ENCODE measurements around the gene BCL7C. TPM values are rescaled to one million over a fixed set of nuclear protein-coding genes. Genes with fewer than 3 reads are reported as not detected.
A peak's percentile ranks its signal among the peaks of the same experiment; 100 is the strongest.
"Not testable (repeated sequence)": the region's sequence is repeated elsewhere in the genome, so short reads cannot be mapped to it uniquely, and the experiment has no call there.

The BCL7C gene
- total RNA-seq: 37.8 TPM

DNA sequence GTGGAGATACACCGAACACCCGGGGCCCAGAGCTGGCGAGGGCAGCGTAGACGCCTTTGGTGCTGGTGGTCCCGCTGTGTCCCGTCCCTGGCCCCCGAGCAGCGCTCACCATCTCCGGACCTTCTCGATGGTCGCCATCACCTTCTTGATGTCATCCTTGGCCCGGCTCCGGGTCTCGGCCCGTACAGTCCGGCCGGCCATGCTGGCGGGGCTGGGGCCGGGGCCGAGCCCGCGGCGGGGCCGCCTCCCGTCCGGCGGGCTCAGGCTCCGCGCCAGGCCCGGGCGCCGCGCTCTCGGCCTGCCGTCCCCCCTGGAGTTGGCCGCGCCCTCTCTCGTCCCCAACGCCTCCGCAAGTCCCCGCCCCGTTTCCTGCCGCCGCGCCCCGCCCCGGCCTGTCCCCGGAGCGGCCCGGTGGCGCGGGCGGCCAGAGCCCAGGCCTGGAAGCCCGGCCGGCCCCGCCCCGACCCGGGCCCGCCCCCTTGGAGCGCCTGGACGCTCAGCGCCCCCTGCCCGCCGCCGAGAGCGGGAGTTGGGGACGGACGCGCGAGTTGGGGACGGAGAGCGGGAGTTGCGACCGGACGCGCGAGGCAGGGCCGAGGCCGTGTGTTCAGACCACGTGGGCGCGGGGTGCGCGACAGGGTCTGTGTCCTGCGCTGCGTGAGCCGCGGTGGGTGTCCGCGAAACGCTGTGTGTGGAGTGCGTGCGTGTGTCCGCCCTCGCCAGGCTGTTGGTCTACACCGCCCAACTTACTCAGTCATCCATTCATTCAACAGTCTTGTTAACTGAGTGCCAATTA lies at the start of gene BCL7C:
Gene BCL7C, minus strand, starts transcription at position 334 of the 796 bp plus-strand sequence. Its CDS starts 133 bp downstream, at position 201.
- DNase-seq (ENCODE audit: low spot score): peak; percentile 90

DNA sequence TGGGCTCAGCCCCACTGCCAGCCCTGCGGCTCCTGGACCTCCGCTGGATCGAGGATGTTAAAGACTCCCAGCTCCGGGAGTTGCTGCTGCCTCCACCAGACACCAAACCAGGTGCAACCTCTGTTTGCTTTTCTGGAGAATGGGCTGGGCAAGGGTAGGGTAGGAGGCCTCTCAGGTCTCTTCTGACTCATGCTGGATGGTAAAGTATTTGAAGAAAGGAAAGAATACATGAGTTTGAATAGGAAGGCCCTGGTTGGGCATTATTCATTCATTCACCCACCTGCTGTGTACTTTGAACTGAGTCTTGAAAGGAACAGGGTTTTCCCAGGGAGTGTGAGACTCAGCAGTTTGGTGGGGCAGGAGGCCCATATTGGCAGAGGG lies 48.5 kb upstream of the BCL7C start:
- no peak for DNase-seq (ENCODE audit: low spot score)

DNA sequence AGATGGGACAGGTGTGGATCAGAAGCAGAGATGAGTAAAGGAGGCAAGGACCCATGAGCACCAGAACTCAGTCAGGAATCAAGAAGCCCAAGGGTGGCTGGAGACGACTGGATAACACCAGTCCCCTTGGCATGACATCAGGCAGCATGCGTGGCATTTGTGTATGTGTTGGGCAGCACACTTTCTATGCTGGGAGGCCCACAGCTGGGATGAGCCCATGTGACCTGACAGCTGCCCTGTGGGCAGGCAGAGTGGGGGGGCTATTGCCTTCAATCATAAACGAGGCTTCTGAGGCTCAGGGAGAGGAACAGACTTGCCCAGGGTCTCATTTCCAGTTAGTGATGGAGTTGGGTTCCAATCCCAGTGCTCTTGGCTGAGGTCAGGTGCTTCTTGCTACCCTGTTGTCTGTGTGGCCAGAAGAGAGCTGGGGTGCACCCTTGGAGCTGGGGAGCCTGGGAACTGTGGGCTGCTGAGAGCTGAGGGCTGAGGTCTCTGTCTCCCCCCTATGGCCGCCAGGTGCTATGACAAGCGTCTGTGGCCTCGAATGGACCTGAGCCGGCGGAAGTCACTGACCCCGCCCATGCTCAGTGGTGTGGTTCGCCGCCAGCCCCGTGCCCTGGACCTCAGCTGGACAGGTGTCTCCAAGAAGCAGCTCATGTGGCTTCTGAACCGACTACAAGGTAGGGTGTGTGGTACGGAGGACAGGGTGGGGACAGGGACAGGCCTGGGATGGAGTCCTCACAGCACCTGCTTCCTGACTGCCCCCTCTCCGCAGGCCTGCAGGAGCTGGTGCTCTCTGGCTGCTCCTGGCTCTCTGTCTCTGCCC lies 47.9 kb upstream of the BCL7C start:
- DNase-seq (ENCODE audit: low spot score): peak; percentile 77

DNA sequence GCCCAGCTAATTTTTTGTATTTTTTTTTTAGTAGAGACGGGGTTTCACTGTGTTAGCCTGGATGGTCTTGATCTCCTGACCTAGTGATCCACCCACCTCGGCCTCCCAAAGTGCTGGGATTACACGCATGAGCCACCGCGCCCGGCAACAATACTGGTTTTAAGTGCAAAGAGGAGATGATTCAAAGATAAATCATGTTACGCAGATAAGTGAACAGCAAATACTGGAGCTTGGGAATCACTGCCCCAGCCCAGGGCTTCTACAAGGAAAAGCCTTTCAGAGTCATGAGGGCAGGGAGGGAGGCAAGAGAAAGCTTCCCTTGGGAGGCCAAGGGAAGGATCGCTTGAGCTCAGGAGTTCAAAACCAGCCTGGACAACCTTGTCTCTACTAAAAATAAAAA lies 45.7 kb upstream of the BCL7C start:
- DNase-seq (ENCODE audit: low spot score): not testable (repeated sequence)

DNA sequence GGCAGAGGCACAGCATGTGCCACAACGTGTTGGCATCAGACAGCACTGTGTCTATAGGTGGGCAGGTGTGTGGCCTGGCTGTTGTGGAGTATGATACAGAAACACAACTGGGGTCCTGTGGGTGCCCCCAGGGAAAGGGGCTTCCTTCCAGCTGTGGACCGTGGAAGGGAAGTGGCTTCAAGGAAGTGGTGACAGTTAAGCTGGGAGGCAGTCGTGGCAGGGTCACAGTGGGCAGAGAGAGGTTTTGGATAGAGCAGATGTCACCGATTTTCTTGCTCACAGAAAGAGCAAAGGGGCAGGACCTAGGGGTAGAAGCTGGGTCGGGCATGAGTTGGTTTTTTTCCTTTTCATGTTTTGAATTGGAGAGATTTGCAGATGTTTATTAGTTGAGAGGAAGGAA lies 43.8 kb upstream of the BCL7C start:
- DNase-seq (ENCODE audit: low spot score): no peak

DNA sequence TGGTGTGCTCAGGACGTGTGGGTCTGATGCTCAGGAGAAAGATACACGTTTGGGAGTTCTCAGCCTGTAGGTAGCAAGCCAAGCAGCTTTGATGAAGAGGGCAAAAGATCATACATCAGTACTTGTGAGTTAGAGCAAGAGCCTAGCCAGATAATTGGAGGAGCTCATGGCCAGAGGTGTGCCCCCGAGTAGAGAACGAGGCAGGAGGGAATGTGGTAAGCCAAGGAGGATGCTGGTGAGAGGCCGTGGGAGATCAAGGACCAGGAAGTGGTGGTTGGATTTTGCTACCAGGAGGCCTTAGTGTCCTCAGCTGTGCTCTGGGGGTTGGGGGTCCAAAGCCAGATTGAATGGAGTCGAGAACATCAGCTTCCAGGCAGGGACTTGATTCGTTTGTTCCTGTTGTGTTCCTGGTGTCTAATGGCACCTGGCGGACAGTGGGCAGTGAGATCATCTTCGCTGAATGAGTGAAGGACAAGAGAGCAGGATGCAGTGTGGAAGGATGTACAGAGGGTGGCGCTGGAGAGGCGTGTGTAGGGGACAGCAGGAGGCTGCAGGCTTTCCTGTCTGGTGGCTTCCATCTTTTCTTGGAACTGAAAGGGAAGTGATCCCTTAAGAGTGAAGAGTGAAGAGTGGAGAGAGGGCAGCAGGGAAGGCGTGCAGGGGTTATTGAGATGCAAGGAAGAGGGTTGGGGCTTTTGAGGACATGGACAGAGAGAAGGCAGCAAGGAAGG lies 41.1 kb upstream of the BCL7C start:
- DNase-seq (ENCODE audit: low spot score): no peak

DNA sequence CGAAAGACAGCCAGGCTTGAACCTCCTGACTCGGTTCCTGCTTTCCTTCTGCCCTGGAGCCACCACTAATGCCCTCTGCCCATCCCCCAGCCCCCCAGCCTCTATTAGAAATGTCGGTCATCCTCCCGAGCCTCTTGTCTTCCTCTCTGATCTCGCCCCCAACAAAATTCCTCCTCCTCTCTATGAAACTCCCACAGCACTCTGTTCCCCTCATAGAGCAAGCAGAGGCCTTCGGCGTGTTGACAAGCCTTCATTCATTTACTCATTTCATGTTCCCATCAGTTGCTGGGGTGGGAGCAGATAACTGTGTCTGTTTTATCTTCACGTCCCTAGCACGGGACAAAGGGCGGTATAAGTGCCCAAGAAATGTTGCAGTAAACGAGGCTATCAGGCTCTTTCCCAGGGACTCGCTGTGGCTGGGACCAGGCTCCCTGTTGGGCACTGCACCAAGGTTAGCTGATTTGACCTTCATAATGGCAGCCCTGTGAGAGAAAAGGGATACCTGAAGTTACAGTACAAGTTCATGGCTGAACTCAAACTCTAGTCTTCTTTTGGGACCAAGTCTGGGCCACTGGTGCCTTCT lies 37.3 kb upstream of the BCL7C start:
- no peak for DNase-seq (ENCODE audit: low spot score)

DNA sequence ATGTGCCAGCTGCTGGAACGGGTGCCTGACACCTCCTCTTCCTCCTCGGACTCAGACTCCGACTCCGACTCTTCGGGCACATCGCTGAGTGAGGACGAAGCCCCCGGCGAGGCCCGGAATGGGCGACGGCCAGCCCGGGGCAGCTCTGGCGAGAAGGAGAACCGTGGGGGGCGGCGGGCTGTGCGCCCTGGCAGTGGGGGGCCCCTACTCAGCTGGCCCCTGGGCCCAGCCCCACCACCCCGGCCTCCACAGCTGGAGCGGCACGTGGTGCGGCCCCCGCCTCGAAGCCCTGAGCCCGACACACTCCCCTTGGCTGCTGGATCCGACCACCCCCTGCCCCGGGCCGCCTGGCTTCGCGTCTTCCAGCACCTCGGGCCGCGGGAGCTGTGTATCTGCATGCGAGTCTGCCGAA lies 36.3 kb upstream of the BCL7C start:
- no peak for DNase-seq (ENCODE audit: low spot score)

DNA sequence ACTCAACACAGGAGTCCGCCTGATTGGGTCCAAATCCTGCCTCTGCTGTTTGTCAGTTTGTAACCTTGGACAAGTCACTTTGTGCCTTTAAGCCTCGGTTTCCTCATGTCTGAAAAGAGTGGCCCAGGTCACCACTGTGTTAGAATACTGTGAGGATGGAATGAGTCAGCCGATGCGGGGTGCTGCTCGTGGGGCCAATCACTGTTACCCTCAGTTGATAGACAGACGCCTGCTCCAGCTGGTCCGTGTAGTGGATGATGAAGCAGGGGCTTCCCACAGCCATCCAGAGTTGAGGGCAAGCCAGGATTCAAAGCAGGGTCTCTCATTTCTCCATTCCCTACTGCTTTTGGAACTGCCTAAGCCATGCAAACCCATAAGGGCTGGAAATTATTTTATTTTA lies 35.3 kb upstream of the BCL7C start:
- DNase-seq (ENCODE audit: low spot score): no peak

DNA sequence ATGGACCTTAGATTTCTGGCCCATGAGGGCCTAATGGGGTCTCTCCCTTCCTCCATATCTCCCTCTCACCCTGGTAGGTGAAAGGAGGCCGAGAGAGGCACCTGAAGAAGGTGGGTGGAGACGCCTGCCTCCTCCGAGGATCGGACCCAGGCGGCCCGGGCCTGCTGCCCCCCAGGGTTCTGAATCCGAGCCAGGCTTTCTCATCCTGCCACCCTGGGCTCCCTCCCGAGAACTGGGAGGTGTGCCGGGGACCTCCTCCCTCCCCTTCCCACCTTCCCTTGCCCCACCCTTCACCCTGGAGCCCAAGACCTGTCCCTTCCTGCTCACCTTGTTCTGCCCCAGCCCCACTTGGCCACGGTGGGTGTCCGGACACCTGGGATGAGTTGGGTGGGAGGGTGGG lies 34.5 kb upstream of the BCL7C start:
- no peak for DNase-seq (ENCODE audit: low spot score)

DNA sequence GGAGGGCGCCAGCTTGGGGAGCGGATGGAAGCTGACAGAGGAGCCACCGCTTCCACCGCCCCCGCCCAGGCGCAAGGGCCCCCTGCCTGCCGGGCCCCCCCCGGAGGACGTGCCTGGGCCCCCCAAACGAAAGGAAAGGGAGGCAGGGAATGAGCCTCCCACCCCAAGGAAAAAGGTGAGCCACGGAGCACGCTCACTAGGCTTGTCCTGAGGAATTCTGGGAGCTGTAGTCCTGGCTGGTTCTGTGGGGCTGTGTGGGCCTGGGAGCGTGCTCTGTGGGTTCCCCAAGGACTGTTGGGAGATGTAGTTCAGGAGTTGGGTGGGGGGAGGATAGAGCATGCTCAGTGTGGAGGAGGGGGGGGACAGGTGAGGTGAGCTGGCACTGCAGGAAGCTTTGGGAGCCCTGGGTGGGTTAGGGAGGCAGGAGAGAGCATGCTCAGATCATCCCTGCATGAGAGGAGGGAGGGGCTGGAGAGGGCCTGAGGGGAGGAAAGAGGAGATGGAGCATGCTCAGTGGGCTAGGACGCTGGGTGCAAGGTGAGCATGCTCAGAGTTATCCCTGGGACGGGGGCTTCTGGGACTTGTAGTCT lies 34.0 kb upstream of the BCL7C start:
- no peak for DNase-seq (ENCODE audit: low spot score)

DNA sequence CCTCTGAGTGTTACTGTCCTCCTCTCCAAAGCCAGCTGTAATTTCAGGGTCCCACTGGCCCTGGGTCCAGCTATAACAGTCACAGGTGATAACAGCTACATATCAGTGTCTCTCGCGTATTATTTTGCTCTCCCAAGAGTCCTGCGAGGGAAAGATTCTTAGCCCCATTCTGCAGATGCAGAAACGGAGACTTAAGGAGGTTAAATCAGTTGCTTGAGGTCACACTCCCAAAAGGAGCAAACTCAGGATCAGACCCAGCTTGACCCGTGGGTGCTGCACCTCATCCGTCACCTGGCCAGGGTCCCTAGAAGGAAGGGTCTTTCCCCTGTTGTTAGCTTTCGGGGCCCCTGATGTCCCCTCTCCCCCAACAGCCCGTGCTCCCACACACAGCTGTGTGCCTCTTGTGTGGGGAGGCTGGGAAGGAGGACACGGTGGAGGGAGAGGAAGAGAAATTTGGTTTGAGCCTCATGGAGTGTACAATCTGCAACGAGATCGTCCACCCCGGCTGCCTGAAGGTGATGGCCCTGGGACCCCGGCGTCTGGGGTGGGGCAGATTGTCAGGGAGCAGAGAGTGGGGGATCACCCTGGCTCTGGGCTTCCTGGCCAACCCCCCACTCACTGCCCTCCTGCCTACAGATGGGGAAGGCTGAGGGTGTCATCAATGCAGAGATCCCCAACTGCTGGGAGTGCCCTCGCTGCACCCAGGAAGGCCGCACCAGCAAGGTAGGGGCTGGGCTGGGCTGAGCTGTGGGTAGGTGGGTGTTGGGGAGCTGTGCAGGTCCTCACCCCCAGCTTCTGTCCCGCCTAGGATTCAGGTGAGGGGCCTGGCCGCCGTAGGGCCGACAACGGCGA lies 33.3 kb upstream of the BCL7C start:
- no peak for DNase-seq (ENCODE audit: low spot score)

DNA sequence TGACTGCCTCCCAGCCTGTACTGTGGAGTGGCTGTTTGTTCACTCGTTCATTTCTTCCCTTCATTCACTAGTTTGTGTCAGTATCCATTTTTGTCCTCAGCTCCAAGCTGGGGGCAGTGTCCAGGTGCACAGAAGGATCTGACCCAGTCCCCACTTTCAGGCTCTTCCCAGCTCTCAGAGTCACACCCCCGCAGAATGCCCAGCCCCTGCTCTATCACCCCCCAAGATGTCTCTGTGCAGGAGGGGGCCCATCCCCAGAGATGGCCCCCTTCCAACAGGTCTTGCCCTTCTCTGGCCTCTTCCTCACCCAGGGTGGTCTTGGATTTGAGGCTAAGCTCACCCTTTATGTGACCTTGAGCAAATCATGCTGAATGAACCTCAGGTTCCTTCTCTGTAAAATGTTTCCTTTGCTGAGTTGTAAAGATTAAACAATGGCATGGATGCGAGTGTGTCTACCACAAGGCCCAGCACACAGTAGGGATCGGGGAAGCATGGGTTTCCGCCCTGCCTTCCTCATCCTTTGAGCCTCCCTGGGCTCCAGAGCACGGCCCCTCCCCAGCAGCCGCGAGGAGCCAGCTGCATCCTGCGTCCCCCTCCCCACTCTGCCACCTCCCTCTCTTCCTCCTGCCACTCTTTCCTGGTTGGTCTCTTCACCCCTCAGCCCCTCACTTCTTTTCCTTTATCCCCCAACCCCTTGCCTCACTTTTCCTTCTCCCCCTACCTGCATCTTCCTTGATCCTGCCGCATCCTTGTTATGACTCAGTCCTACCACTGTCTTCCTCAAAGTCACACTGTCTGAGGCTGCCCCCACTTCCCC lies 32.3 kb upstream of the BCL7C start:
- DNase-seq (ENCODE audit: low spot score): no peak

DNA sequence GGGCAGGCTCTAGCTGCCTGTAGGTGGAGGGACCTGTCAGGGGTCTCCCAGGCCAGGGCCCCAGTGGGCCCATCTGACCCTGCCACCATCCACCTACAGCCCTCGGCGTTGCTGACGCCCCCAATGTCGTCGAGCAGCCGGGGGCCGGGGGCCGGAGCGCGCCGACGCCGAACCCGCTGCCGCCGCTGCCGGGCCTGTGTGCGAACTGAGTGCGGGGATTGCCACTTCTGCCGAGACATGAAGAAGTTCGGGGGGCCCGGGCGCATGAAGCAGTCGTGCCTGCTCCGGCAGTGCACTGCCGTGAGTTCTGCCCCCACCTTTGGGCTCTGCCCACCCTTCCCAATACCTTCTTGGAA lies 31.7 kb upstream of the BCL7C start:
- no peak for DNase-seq (ENCODE audit: low spot score)

DNA sequence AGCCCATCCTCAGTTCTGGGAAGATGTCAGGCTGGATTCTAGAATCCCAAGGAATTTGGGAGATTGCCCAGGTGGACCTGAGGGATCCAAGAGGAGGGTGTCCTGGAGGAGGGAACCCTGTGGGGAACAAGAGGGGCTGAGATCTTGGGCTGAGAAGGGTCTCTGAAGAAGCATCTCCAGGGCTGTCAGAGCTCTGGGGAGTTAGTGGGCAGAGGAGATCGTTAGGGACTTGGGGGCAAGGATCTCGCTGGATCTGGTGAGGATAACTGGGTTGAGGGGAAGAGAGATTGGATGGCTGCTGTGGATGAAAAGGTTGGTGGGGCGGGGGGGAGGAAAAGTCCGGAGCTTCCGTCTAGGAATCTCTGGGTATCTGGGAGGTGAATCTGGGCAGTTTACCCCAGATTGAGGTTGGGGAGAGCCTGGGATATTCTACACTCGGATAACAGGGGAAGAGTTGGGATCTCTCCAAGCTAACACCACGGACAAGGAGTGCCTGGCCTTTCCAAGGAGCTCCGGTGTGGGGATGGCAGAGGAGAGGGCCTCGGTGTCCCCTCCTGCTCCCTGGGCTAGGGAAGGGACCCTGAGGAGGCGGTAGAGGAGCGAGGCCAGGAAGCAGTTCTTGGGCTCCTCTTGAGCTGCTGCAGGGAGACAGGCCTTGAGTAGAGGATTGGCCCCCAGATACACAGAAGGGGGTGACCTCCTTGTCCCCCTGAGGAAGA lies 31.2 kb upstream of the BCL7C start:
- no peak for DNase-seq (ENCODE audit: low spot score)

DNA sequence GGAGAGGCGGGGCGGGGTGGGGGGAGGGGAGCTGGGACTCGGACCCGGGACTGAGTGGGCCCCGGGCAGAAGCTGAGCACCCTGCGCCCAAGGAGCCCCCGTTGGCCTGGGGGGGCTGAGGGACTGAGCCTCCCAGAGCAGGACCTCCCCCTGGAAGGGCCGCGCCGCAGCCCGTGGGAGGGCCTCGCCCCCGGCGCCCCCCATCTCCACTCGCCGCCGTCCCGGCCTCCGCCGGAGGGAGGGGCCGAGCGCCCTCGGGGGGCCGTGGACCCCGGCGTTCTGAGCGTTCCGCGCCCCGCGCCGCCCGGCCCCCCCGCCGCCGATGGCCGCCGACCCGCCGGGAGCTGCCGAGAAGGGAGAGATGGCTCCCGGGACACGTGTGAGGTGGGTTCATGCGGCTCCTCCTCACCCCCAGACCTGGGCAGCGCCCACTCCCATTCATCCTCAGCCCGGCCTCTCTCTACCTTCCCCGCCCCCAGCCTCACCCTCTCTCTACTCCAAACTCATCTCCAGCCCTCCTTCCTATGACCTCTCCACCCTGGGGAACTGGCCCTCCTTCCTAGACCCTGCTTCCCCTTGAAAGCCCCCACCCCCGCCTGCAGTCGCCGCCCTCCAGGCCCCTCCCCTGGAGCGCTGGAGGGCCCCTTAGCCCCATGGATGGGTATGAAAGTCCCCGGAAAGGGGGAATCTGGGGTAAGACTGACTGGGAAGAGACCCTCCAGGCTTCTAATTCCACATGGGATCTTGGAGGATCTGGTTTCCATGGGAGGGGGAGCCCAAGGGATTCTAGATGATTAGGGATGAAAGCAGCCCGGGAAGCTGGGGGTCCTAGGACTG lies 30.4 kb upstream of the BCL7C start:
- DNase-seq (ENCODE audit: low spot score): no peak

DNA sequence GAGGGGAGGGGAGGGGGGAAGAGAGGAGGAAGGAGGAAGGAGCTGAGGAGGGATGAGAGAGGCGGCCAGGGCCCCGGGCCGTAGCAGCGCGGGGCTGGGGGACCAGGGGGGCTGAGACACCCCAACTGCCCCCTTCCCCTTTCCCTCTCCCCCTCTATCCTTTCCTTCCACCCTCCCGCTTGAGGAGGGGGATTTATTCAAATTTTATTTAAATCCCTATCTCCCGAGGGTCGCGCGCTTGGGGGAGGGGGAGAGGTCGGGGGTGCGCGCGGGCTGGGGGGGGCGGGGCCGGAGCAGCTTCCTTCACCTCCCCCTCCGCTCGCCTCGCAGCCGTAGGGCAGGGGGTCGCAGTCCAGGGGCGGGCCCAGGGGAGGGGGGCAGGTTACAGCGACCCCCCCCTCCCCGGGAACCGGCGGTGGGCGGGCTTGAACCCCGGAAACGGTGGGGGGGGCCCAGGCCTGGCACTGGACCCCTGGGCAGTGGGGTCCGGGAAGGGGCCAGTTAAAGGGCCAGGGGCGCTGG lies 29.7 kb upstream of the BCL7C start, which contains the start of gene FBXL19:
Gene FBXL19, plus strand, starts transcription at position 19 of the 522 bp plus-strand sequence. CDS start 2,183 bp downstream, outside the sequence.
- no peak for DNase-seq (ENCODE audit: low spot score)

All from mucosa of gallbladder (tissue), 1 donor.